ENCODE results near the gene ADAM15.
A peak's percentile ranks its signal among the peaks of the same experiment; 100 is the strongest.

ADAM15 gene

DNA sequence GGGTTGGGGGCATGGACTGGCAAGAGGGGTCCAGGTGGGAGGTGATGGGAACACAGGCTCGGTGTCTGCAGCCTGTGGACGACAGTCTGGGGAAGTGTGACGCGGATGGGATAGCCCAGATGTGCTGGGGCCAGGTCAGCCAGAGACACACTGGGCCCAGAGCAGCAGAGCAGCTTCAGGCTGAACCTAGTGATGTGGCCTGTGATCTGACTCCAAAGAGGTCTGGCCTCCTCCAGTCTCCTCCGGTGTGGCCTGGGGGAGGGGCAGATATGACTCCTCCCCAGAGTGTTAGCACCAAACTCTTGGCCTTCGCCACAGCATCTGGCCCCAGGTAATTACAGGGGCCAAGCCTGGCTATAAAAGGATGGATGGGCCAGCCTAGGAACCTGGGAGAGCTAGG is 41.0 kb downstream of the ADAM15 start:
- peaks cover 15% of the 10 kb centered on the region for H3K4me1 Mint-ChIP-seq
- no peak for ATAC-seq
- no peak overlapping the region for H3K4me3 Mint-ChIP-seq
- no peaks in the 10 kb centered on the region for H3K9me3 Mint-ChIP-seq
- no peak overlapping the region for H3K27ac Mint-ChIP-seq
- H3K27me3 Mint-ChIP-seq = peaks cover 8% of the 10 kb centered on the region
- no peaks in the 10 kb centered on the region for H3K36me3 Mint-ChIP-seq

DNA sequence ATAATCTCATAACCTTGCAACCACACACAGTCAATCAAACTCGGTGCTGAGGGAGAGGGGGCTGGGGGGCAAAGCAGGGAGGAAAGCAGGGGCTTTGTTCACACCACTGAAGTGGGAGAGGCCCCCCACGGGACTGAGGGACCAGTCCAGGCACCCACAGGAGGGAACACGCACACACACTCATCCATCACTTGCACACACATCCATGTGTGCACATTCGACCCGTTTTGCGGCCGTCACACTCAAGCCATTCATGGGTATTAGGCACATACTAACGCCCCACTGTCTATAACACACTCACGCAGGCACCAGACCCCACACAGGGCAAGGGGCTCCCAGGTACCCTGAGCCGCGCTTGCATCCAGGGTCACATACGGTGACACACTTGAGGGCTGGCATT is 41.5 kb downstream of the ADAM15 start:
- H3K9me3 Mint-ChIP-seq = no peaks in the 10 kb centered on the region
- H3K4me3 Mint-ChIP-seq = no peak overlapping the region

DNA sequence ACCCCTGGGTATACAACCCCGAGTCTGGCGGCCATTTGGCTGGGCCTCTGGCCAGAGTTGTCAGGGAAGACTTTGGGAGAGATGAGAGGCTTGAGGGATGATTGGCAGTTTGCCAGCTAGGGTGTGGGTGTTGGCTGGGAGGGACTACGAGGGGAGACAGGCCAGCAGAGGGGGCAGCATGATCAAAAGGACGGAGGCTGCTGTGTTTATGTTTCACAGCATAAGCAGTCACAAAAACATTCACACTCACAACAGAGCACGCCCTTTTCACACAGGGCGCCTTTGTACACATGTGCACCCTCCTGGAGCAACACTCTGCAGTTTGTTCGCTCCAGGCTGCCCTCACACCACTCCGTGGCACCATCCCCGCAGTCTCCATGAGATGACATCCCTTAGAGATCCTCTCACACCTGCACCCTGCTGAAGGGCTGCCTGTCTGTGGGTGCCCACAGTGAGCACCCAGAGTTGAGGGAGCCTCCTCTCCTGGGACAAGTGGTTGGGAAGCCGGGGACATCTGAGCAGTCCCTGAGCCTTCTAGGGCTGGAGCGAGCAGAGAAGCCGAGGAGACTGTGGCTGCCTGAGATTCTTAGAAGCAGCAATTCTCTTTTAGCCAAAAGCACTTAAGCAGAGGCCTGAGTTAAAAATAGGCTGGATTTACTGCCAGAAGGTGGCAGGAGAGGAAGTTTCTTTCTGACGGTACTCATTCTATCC is 43.0 kb downstream of the ADAM15 start:
- Mint-ChIP-seq H3K27ac (no peak overlapping the region), H3K4me3 (no peak overlapping the region), H3K27me3 (peaks cover 8% of the 10 kb centered on the region), H3K9me3 (no peaks in the 10 kb centered on the region), H3K36me3 (no peaks in the 10 kb centered on the region), H3K4me1 (peaks cover 15% of the 10 kb centered on the region)
- peak; percentile 34 for ATAC-seq

More for the DNA sequence above, 41.5 kb downstream of the ADAM15 start:
- no peak for ATAC-seq
- Mint-ChIP-seq H3K27me3 (peaks cover 8% of the 10 kb centered on the region), H3K4me1 (peaks cover 15% of the 10 kb centered on the region), H3K27ac (no peak overlapping the region), H3K36me3 (no peaks in the 10 kb centered on the region)

DNA sequence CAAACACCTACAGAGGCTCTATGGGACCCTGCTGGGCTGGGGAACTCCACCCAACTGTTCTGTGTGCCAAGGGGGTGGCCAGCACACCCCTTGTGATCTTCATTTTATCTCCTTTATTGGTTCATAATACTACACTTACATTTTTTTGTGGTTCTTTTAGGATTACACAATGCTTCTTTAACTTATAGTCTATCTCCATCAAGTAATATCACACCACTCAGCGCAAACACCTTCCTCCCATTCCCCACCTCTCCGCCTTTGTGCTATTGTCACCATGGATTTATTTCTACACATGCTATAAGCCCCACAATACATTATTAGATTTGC is 43.5 kb downstream of the ADAM15 start:
- ATAC-seq = no peak
- H3K27me3 Mint-ChIP-seq = peaks cover 8% of the 10 kb centered on the region
- H3K36me3 Mint-ChIP-seq = no peaks in the 10 kb centered on the region
- H3K4me3 Mint-ChIP-seq = no peak overlapping the region
- H3K9me3 Mint-ChIP-seq = no peaks in the 10 kb centered on the region
- no peak overlapping the region for H3K27ac Mint-ChIP-seq
- H3K4me1 Mint-ChIP-seq = peaks cover 15% of the 10 kb centered on the region

DNA sequence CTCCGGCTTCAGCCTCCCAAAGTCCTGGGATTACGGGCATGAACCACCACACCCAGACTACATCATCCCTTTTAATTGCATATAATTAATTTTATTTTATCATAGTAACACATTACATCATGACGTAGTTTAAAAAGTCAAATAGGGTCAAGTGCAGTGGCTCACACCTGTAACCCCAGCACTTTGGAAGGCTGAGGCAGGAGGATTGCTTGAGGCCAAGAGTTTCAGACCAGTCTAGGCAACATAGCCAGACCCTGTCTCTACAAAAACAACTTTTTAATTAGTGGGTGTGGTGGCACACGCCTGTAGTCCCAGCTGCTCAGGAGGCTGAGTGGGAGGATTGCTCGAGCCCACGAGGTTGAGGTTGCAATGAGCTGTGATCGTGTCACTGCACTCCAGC is 48.2 kb downstream of the ADAM15 start:
- Mint-ChIP-seq H3K36me3 (no peaks in the 10 kb centered on the region), H3K4me3 (no peak overlapping the region), H3K4me1 (peaks cover 1% of the 10 kb centered on the region), H3K27me3 (peaks cover 8% of the 10 kb centered on the region), H3K27ac (no peak overlapping the region), H3K9me3 (no peaks in the 10 kb centered on the region)
- no peak for ATAC-seq

DNA sequence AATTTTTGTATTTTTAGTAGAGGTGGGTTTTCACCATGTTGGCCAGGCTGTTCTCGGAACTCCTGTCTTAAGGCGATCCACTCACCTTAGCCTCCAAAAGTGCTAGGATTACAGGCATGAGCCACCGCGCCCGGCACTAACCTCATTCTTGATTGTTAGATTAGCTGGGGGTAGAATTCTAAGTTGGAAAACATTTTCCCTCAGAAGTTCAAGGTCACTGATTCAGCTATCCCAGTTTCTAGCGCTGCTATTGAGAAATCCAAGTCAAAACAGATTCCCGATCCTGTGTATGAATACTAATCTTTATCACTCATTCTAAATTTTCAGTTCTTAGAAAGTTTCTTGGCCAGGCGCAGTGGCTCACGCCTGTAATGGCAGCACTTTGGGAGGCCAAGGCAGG is 52.2 kb downstream of the ADAM15 start:
- H3K4me3 Mint-ChIP-seq = no peak overlapping the region
- no peaks in the 10 kb centered on the region for H3K27me3 Mint-ChIP-seq
- H3K27ac Mint-ChIP-seq = no peak overlapping the region
- H3K9me3 Mint-ChIP-seq = no peaks in the 10 kb centered on the region
- no peaks in the 10 kb centered on the region for H3K4me1 Mint-ChIP-seq
- no peaks in the 10 kb centered on the region for H3K36me3 Mint-ChIP-seq
- no peak for ATAC-seq

DNA sequence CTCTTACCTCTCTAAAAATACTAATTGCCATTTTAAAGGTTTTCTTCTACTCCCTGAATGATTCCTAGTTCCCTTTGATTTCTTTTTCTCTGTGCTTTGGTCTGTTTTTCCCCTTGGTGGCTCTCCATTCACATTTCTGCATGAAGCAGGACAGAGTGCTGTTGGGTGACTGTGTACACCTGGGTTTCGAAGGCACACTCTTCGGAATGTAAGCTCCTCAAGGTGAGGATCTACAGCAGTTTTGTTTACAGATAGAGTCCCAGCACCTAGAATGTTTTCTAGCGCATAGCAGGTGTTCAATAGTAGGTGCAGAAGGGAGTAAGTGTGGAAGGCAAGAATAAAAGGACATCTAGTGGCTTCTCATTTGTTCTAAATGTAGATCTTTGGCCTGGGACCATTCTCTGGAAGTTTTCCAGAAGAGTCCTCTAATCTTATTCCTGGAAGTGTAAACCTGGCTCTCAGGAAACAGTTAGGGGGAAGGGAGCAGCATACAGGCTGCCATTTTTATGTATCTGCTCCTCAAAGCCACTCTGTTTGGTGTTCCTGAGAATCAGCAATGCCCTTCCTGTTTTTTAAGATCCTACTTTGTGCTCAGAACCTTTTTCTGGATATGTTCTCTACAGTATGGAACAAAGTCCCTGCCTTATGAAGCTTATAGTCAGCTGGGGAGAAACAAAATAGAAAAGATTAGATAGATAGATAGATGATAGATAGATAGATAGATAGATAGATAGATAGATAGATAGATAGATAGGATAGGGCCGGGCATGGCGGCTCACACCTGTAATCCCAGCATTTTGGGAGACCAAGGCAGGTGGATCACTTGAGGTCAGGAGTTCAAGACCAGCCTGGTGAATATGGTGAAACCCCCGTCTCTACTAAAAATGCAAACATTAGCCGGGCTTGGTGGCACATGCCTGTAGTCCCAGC is 53.8 kb downstream of the ADAM15 start:
- H3K27me3 Mint-ChIP-seq = peaks cover 6% of the 10 kb centered on the region
- no peak for ATAC-seq
- H3K4me1 Mint-ChIP-seq = no peaks in the 10 kb centered on the region
- no peaks in the 10 kb centered on the region for H3K36me3 Mint-ChIP-seq
- no peak overlapping the region for H3K4me3 Mint-ChIP-seq
- no peaks in the 10 kb centered on the region for H3K9me3 Mint-ChIP-seq
- H3K27ac Mint-ChIP-seq = no peak overlapping the region

DNA sequence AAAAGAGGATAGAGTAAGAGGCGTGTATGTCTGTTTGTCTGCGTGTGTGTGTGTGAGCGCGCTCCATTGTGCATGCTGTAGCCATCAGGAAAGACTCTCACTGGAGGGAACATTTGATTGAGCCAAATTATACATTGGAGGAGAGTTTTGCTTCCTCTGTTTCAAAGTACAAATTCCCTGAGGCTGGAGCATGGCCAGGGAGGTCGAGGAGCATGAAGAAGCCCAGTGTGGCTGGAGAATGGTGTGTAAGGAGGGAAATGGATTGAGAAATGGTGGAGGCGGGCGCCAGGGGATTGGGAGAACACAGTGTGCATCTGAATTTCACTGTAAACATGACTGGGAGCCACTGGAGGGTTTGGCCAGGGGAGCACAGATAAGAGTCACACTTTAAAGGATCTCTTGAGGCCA is 54.5 kb downstream of the ADAM15 start:
- H3K9me3 Mint-ChIP-seq = no peaks in the 10 kb centered on the region
- H3K27ac Mint-ChIP-seq = no peak overlapping the region
- H3K27me3 Mint-ChIP-seq = peaks cover 6% of the 10 kb centered on the region
- no peaks in the 10 kb centered on the region for H3K4me1 Mint-ChIP-seq
- H3K36me3 Mint-ChIP-seq = no peaks in the 10 kb centered on the region
- H3K4me3 Mint-ChIP-seq = no peak overlapping the region
- no peak for ATAC-seq

DNA sequence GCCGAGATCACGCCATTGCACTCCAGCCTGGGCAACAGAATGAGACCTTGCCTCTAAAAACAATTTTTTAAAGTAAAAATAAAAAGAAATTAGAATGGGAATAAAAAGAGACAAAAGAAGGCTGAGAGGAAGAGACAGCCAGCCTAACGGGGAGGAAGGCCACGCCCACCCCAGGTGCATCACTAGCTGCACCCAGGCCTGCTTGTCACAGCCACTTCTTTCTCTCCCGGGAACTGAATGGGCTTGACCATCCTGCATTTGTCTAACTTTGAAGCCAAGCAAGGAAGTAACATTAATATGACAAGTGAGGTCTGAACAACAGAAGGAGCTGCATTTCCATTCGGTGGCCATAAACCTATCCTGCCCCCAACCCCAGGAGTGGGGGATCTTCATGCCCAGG is 55.7 kb downstream of the ADAM15 start:
- Mint-ChIP-seq H3K4me3 (no peak overlapping the region), H3K27me3 (peaks cover 15% of the 10 kb centered on the region), H3K27ac (no peak overlapping the region), H3K4me1 (no peaks in the 10 kb centered on the region), H3K9me3 (no peaks in the 10 kb centered on the region), H3K36me3 (no peaks in the 10 kb centered on the region)
- ATAC-seq = no peak

DNA sequence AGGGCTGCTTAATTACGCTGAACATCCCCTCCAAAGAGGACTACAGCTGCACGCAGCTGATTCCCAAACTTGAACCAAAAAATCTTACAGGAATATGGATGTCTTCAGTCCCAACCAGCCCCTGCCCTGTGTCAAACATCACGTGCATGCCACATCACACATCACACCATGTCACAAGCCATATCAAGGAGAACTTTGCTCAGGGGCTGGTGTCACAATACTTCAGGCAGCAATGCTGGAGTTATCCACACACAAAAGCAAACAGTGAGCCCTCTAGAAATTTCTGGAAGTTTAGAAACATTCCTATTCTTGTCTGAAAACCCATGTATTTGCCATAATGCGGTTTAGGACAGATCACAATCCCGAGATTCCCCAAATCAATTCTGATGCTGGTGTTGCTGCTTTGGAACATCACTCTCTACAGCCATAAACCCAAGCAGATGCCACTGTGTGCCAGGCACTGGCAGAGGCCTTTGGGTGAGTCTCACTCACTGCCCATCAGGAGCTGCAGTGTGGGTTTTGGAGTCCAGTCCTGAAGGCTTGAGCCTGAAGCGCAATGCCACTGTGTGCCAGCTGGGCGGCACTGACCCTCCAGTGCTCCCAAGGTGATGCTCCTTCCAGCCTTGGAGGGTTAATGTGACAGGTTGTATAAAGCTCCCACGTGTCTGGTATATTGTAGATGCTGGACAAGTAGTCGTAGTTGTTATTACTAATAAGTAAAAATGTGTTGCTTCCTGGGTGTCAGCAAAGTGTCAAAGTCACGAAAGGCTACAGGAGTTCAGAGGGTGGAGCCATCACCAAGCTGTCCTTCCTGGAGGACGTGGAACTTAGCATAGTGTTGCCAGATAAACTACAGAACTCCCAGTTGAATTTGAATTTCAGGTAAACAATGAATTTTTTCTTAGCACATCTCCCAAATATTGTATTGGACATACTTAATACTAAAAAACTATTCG is 56.5 kb downstream of the ADAM15 start:
- no peaks in the 10 kb centered on the region for H3K9me3 Mint-ChIP-seq

DNA sequence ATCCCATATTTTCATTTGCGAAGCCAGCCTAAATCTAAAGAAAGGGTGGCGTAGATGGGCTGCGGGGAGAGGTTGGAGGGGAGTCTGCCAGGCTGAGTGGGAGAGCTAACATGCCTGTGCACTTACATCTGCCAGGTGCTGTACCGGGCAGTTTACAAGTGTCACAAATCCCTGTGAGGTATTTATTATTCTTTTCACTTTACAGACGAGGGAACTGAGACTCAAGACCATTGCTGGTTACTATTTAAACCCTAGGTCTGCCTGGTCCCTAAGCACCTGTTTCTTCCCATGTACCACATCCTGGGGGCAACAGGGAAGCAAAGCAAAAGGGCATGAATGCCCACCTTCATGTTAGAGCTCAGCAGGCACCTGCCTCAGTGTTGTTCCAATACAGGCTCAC is 57.2 kb downstream of the ADAM15 start:
- H3K4me1 Mint-ChIP-seq = no peaks in the 10 kb centered on the region
- H3K9me3 Mint-ChIP-seq = no peaks in the 10 kb centered on the region
- H3K27ac Mint-ChIP-seq = no peak overlapping the region
- H3K4me3 Mint-ChIP-seq = no peak overlapping the region
- no peak for ATAC-seq
- no peaks in the 10 kb centered on the region for H3K36me3 Mint-ChIP-seq
- H3K27me3 Mint-ChIP-seq = peaks cover 20% of the 10 kb centered on the region

More for the DNA sequence above, 56.5 kb downstream of the ADAM15 start:
- ATAC-seq = no peak
- H3K36me3 Mint-ChIP-seq = no peaks in the 10 kb centered on the region
- H3K27ac Mint-ChIP-seq = no peak overlapping the region
- peaks cover 20% of the 10 kb centered on the region for H3K27me3 Mint-ChIP-seq
- no peaks in the 10 kb centered on the region for H3K4me1 Mint-ChIP-seq
- no peak overlapping the region for H3K4me3 Mint-ChIP-seq

DNA sequence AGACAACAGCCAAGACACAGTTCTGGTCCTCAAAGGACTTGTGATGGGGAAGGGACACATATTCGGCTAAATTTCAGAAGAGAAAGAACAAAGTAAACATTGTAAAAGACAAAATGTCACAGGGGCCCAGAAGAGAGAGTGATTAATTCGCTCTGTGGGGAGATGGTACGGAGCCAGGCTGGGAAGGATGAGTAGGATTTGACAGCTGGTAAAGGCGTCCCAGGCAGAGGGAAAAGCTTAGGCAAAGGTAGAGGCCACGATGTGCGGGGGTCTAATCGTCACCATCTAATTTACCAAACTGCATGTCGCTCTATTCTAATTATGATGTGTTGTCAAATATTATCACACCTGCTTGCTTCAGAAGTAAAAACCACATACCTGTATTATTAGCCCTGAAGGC is 59.3 kb downstream of the ADAM15 start:
- Mint-ChIP-seq H3K27ac (no peak overlapping the region), H3K4me1 (no peaks in the 10 kb centered on the region), H3K36me3 (no peaks in the 10 kb centered on the region), H3K9me3 (no peaks in the 10 kb centered on the region), H3K4me3 (no peak overlapping the region), H3K27me3 (peaks cover 27% of the 10 kb centered on the region)
- no peak for ATAC-seq

DNA sequence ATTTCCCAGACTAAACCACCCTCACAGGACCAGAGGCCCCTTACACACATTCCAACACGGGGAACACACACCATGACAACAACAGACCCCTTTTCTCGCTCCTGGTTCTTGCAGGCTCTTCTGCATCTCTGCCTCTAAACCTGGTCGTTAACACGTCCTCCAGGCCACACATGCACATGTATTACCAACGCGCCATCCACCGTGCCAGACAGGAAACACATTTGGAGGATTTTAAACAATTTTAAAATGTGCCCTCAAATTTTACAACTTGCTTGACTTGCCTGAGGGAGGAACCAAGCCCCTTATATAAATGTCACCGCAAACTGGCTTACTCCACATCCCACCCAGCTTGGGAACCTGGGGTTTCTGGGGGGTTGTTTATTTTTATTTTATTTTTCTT is 59.7 kb downstream of the ADAM15 start:
- Mint-ChIP-seq H3K9me3 (no peaks in the 10 kb centered on the region), H3K27me3 (peaks cover 28% of the 10 kb centered on the region), H3K4me3 (no peak overlapping the region), H3K27ac (no peak overlapping the region), H3K4me1 (no peaks in the 10 kb centered on the region), H3K36me3 (no peaks in the 10 kb centered on the region)
- no peak for ATAC-seq

All from stimulated activated memory B cell treated with anti-CD40 and anti-IgM and Interleukin-4, amounts not matched to agents 10 μg/mL and 1 μg/mL and 100 μg/mL, for 72 hours (primary cell).